ENCODE measurements around the gene CAMK2D. TPM values are rescaled to one million over a fixed set of nuclear protein-coding genes. Genes with fewer than 3 reads are reported as not detected.
A peak's percentile ranks its signal among the peaks of the same experiment; 100 is the strongest.

The CAMK2D gene
- total RNA-seq, 1 experiment from 2014 or later: 7.1 TPM

- intact Hi-C loops (cut with micrococcal nuclease; ENCODE audit: unreplicated experiment): no loop called here
- TF ChIP-seq CTCF (conservative IDR thresholded peaks at IDR 0.05) (no peak), EZH2 (IDR thresholded peaks at IDR 0.05; ENCODE audit: low read depth) (no peak)
- H3K79me2 ChIP-seq (ENCODE audit: low read depth): no peaks in the 10 kb centered on the region
- ChIA-PET CTCF (no interaction called here), POLR2A (ENCODE audit: unreplicated experiment) (no interaction called here)
- H3K4me1 ChIP-seq (replicated peaks; ENCODE audit: insufficient read depth): peaks cover 34% of the 10 kb centered on the region
- BruUV-seq (replicated peaks): no TSS peak
- no peaks in the 10 kb centered on the region for H3K9me2 ChIP-seq (ENCODE audit: insufficient read depth)
- H3K4me2 ChIP-seq: peak overlapping the region; percentile 52
- no peak overlapping the region for H2AFZ ChIP-seq
- peak overlapping the region; percentile 29 for H3K27ac ChIP-seq
- DNase-seq: peak; percentile 20 to 86
- H3K27me3 ChIP-seq (ENCODE audit: insufficient read depth, low read depth): no peaks in the 10 kb centered on the region; the same call in 1 of the 2 replicates
- peaks cover 17% of the 10 kb centered on the region; the same call in 1 of the 2 replicates for H3F3A ChIP-seq (ENCODE audit: insufficient read depth, low read depth)
- peaks cover 3% of the 10 kb centered on the region; the same call in 1 of the 2 replicates for H3K9me3 ChIP-seq (ENCODE audit: insufficient read depth, low read depth)
- no peaks in the 10 kb centered on the region for H3K36me3 ChIP-seq (ENCODE audit: low read depth)
- H4K20me1 ChIP-seq (ENCODE audit: insufficient read depth): no peaks in the 10 kb centered on the region
- no peak overlapping the region for H3K4me3 ChIP-seq
These were observed 115.6 kb downstream of the CAMK2D start for GRCh38 chr4:113645771-113646441.

- CTCF ChIA-PET: no interaction called here
- BruUV-seq (replicated peaks): no TSS peak
These were observed 116.2 kb downstream of the CAMK2D start for GRCh38 chr4:113645288-113645687.

GRCh38 chr4:113644398-113644797 lies 117.1 kb downstream of the CAMK2D start:
- no TSS peak for BruUV-seq (replicated peaks)
- H3K27ac ChIP-seq: no peak overlapping the region
- intact Hi-C loops (cut with micrococcal nuclease; ENCODE audit: unreplicated experiment): no loop called here
- H3K27me3 ChIP-seq (ENCODE audit: insufficient read depth, low read depth): no peaks in the 10 kb centered on the region; the same call in 1 of the 2 replicates
- no peaks in the 10 kb centered on the region for H3K79me2 ChIP-seq (ENCODE audit: low read depth)
- H3F3A ChIP-seq (ENCODE audit: insufficient read depth, low read depth): peaks cover 17% of the 10 kb centered on the region; the same call in 1 of the 2 replicates
- no peak overlapping the region for H2AFZ ChIP-seq
- ChIA-PET POLR2A (ENCODE audit: unreplicated experiment) (no interaction called here), CTCF (interaction anchor here (0.6 kb wide), 1 partner anchor 72 kb away, joined by 12 read pairs; no protein-coding TSS in a partner anchor)
- no peaks in the 10 kb centered on the region for H3K9me3 ChIP-seq (ENCODE audit: insufficient read depth, low read depth)
- no peak overlapping the region for H3K4me3 ChIP-seq
- TF ChIP-seq CTCF (conservative IDR thresholded peaks at IDR 0.05) (no peak), EZH2 (IDR thresholded peaks at IDR 0.05; ENCODE audit: low read depth) (no peak)
- H3K9me2 ChIP-seq (ENCODE audit: insufficient read depth): no peaks in the 10 kb centered on the region
- no peaks in the 10 kb centered on the region for H3K36me3 ChIP-seq (ENCODE audit: low read depth)
- H4K20me1 ChIP-seq (ENCODE audit: insufficient read depth): no peaks in the 10 kb centered on the region
- H3K4me2 ChIP-seq: no peak overlapping the region
- no peak for DNase-seq
- H3K4me1 ChIP-seq (replicated peaks; ENCODE audit: insufficient read depth): peaks cover 34% of the 10 kb centered on the region

More at GRCh38 chr4:113645288-113645687, 116.2 kb downstream of the CAMK2D start:
- POLR2A ChIA-PET (ENCODE audit: unreplicated experiment): no interaction called here
- Histone ChIP-seq H3K4me1 (replicated peaks; ENCODE audit: insufficient read depth) (peaks cover 34% of the 10 kb centered on the region), H3K27ac (peak overlapping the region; percentile 29), H3K27me3 (ENCODE audit: insufficient read depth, low read depth) (no peaks in the 10 kb centered on the region; the same call in 1 of the 2 replicates), H2AFZ (no peak overlapping the region), H3K4me2 (peak overlapping the region; percentile 52), H3K79me2 (ENCODE audit: low read depth) (no peaks in the 10 kb centered on the region), H4K20me1 (ENCODE audit: insufficient read depth) (no peaks in the 10 kb centered on the region), H3K9me2 (ENCODE audit: insufficient read depth) (no peaks in the 10 kb centered on the region), H3K4me3 (no peak overlapping the region), H3F3A (ENCODE audit: insufficient read depth, low read depth) (peaks cover 17% of the 10 kb centered on the region; the same call in 1 of the 2 replicates), H3K9me3 (ENCODE audit: insufficient read depth, low read depth) (no peaks in the 10 kb centered on the region), H3K36me3 (ENCODE audit: low read depth) (no peaks in the 10 kb centered on the region)
- TF ChIP-seq CTCF (conservative IDR thresholded peaks at IDR 0.05) (no peak), EZH2 (IDR thresholded peaks at IDR 0.05; ENCODE audit: low read depth) (no peak)
- intact Hi-C loops (cut with micrococcal nuclease; ENCODE audit: unreplicated experiment): no loop called here
- DNase-seq: no peak

Data from PC-9 (cell line).